GM10847 (cell line): ENCODE measurements around the gene TRUB2.

Experiments used
- POLR2A ChIP-seq: IDR thresholded peaks from 2 replicates; pipeline ENCODE4 v1.6.1; 2011; ENCODE audit not compliant: insufficient read length; ENCODE audit errors: extremely low read depth

The TRUB2 gene

GRCh38 chr9:128344931-128345605, 22.8 kb upstream of the TRUB2 start:
- no peak for TF ChIP-seq POLR2A

GRCh38 chr9:128343855-128344254, 21.6 kb upstream of the TRUB2 start:
- no peak for TF ChIP-seq POLR2A

DNA sequence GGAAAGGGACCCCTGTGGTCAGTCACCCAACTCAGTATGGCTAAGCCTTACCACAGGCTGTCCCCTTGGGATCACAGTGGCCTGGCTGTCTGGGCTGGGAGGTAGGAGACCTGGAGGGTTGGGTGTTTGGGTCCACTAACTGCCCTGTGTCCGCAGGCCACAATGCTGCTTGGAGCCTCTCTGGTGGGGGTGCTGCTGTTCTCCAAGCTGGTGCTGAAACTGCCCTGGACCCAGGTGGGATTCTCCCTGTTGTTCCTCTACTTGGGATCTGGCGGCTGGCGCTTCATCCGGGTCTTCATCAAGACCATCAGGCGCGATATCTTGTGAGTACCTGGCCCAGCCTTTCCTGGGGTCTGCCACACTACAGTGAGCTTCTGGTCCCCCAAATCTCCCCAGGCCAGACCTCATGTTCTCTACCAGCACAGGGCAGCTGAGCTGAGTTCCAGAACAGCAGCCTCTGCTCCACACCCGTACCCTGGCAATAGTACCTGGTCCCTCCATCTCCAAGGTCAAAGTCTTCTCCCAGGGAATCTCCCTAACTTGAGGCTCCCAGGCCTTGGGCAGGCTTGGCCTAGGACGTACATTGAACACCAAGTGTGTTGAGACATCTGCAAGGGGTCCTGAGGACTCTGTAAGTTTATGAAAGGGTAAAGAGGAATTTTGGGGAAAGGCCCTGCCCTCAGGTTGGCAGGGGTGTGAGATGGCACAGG, 20.9 kb upstream of the TRUB2 start:
- TF ChIP-seq POLR2A: no peak

DNA sequence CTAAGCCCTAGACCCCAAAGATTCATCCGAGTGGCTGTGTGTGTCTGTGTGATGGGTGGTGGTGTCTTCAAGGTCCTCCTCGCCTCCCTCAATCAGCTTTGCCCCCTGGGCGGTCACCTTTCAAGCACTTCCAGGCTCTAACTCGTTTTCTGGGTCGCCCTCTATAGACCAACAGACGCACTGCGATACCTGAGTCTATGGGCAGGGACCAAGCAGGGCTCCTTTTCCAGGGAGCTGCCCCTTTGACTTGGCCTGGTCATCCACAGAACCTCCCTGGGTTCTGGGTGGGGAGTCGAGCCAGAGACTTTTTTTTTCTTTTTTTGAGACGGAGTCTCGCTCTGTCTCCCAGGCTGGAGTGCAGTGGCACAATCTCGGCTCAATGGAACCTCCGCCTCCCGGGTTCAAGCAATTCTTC, 19.2 kb upstream of the TRUB2 start:
- no peak for TF ChIP-seq POLR2A

GRCh38 chr9:128340691-128341434, 18.6 kb upstream of the TRUB2 start:
- no peak for TF ChIP-seq POLR2A

- peak; percentile 29 for TF ChIP-seq POLR2A
Observed at GRCh38 chr9:128339761-128340690, 17.8 kb upstream of the TRUB2 start, which contains the start of gene SLC27A4. Gene SLC27A4 (plus strand): TSS chr9:128340527. CDS start chr9:128343133, 2,606 bp downstream.

DNA sequence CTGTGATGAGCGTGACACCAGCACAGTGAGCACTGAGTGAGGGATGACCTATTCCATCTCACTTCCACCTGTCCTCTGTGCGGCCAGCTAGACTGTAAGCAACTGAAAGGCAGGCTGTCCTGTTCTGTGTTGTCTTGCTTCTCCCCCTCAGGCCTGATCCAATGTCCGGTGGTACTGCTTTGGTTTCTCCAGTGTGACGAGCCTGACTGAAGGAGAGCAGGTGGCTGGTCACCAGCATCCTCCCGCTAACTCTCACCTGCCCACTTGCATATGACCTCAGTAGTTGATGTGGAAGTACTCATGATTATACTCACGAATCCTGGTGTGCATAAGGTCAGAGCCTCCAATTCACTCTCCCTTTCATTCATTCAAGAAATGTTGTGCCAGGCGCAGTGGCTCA, 15.7 kb upstream of the TRUB2 start:
- no peak for TF ChIP-seq POLR2A

DNA sequence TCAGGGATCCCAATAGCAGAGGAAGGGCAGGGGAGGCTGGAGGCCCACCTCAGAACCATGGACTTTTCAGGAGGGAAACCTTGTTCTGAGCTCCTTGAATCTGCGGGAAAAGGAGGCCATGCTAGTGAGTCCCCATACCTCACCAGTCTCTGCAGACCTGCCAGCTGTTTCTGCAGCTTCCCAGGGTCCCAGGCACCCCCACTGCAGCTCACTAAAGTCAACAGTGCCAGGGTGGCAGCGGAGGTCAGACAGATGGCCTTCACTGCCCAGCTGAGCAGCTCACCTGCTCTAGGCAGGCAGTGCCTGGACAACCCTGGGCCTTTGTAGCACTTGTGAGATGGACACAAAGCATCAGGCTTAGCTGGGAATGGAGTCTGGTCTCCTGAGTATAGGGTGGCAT, 13.7 kb upstream of the TRUB2 start:
- no peak for TF ChIP-seq POLR2A

DNA sequence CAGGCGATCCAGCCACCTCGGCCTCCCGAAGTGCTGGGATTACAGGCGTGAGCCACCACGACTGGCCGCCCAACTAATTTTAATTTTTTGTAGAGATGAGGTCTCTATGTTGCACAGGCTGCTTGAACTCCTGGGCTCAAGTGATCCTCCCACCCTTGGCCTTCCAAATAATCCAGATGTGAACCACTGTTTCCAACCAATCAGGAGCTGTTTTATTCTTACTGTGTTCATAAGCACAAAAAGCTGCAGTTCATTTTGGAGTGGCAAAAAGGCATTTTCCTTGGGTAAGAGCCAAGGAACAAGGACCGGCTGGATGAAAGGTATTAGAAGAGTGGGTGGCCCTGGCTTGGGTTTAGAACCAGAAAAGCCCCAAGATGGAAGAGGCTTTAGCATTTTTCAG, 12.9 kb upstream of the TRUB2 start:
- no peak for TF ChIP-seq POLR2A

- no peak for TF ChIP-seq POLR2A
Observed at GRCh38 chr9:128333451-128333869, 11.2 kb upstream of the TRUB2 start.

GRCh38 chr9:128325629-128326028, 3.4 kb upstream of the TRUB2 start:
- no peak for TF ChIP-seq POLR2A

DNA sequence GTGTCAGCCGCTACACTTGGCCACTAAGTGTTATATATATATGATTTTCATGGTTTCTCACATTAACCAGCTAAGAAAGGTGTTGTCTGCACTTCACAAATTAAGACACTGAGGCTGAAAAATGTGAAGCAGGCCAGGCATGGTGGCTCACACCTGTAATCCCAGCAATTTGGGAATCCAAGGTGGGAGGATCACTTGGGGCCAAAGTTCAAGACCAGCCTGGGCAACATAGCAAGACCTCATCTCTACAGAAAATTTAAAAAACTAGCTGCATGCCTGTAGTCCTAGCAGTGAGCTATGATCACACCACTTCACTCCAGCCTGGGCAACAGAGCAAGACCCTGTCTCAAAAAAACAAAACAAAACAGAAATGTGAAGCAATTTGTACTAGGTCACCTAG, 2.2 kb upstream of the TRUB2 start:
- TF ChIP-seq POLR2A: no peak

DNA sequence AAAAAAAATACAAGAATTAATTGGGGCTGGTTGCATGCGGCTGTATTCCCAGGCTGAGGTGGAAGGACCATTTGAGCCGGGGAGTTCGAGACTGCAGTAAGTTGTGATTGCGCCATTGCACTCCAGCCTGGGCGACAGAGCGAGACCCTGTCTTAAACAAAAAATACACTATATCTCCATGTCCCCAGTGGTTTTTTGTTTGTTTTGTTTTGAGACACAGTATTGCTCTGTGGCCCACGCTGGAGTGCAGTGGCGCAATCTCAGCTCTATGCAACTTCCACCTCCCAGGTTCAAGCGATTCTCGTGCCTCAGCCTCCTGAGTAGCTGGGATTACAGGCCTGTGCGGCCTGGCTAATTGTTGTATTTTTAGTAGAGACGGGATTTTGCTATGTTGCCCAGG, 1.5 kb upstream of the TRUB2 start:
- TF ChIP-seq POLR2A: no peak

DNA sequence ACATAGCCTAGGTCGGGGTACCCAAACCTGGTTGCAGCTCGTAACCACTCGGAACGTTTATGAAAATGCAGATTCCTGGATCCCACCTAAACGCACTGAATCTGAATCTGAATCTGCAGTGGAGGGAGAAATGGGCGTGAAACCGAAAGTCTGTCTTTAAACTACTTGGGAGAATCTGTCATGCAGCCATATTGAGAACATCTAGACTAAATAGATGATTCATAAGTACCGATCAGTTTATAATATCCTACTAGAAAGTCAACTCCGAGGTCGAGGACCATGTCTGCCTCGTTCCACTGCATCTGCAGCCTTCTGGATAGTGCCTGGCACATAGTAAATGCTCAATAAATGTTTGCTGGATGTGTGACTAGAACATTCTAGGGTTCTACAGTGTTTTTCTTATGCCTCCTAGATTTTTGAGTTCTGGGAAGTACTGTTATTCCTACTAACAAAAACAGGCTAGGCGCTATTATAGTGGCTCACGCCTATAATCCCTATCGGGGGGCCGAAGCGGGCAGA, 1.0 kb upstream of the TRUB2 start:
- no peak for TF ChIP-seq POLR2A
